OCI-LY7 (cell line): Measurements from ENCODE around the gene MYOCD.

Source experiments
- EZH2phosphoT487 ChIP-seq: fragments of 200-600 bp; sonication (generic); IDR thresholded peaks from 2 replicates; pipeline ENCODE4 v1.6.1; 2018; ENCODE audit warnings: low read depth, borderline replicate concordance, mild to moderate bottlenecking, mixed run types, antibody characterized with exemption, low read length, moderate library complexity, mixed read lengths
- TF ChIP-seq, protein P1 (sequence below): fragments of 200-600 bp; sonication (generic); conservative IDR thresholded peaks from 2 replicates; pipeline ENCODE4 v1.5.1; 2014; ENCODE audit warnings: mild to moderate bottlenecking, antibody characterized with exemption, low read length, moderate library complexity, mixed read lengths

DNA sequence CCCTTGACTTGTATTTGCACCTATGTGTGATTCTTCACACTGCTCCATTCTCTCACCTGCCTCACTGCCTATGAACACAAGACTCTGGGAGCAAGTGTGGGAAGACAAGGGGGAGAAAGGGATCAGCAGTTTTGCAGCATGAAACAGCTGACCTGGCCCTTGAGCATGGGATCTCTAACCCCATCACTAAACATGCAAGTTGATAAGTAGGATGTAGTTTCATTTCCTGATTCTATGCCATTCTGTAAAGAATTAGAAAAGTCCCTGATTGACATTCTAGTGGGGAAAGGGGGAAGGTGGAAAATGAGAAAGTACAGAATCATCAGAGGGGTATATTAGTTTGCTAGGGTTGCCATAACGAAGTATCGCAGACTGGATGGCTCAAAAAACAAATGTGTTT, 25.3 kb upstream of the MYOCD start:
- TF ChIP-seq, protein P1, sequence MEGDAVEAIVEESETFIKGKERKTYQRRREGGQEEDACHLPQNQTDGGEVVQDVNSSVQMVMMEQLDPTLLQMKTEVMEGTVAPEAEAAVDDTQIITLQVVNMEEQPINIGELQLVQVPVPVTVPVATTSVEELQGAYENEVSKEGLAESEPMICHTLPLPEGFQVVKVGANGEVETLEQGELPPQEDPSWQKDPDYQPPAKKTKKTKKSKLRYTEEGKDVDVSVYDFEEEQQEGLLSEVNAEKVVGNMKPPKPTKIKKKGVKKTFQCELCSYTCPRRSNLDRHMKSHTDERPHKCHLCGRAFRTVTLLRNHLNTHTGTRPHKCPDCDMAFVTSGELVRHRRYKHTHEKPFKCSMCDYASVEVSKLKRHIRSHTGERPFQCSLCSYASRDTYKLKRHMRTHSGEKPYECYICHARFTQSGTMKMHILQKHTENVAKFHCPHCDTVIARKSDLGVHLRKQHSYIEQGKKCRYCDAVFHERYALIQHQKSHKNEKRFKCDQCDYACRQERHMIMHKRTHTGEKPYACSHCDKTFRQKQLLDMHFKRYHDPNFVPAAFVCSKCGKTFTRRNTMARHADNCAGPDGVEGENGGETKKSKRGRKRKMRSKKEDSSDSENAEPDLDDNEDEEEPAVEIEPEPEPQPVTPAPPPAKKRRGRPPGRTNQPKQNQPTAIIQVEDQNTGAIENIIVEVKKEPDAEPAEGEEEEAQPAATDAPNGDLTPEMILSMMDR = no peak
- TF ChIP-seq EZH2phosphoT487 = no peak
